Coronary artery (tissue), 2 donors: ENCODE data around the gene CFAP58.

Experiments
- DNase-seq: peaks from one replicate; pipeline ENCODE4 v3.0.0-alpha.2; 2017; ENCODE audit warnings: low spot score
- H3K27ac ChIP-seq, 2 donors: fragments of 200-600 bp; sonication (generic); one replicate each; pipeline ENCODE4 v1.5.1; 2016 to 2019
- H3K4me3 ChIP-seq: fragments of 200-600 bp; sonication (generic); 2 replicates; pipeline ENCODE4 v1.5.1; 2016; ENCODE audit warnings: mild to moderate bottlenecking, moderate library complexity
- CTCF ChIP-seq: fragments of 200-600 bp; sonication (generic); IDR thresholded peaks from one replicate; pipeline ENCODE4 v1.5.1; 2019; ENCODE audit warnings: antibody characterized with exemption

CFAP58 gene

GRCh38 chr10:104353325-104354048 is at the start of gene CFAP58:
Gene CFAP58, plus strand, starts transcription at chr10:104353833. Its CDS starts 65 bp downstream, at chr10:104353898.
- TF ChIP-seq CTCF = peak; percentile 70
- peak; percentile 96 for DNase-seq
- H3K4me3 ChIP-seq = peak within 1 kb of the TSS; percentile 67
- peak within 1 kb of the TSS in 1 of 2 donors; percentile 22 for H3K27ac ChIP-seq

GRCh38 chr10:104304356-104304745 is 49.3 kb upstream of the CFAP58 start:
- Histone ChIP-seq H3K4me3 (no peak overlapping the region), H3K27ac (peak overlapping the region; percentile 84 to 93)
- TF ChIP-seq CTCF = no peak
- DNase-seq = no peak

GRCh38 chr10:104304927-104305326 is 48.7 kb upstream of the CFAP58 start:
- TF ChIP-seq CTCF = no peak
- no peak overlapping the region for H3K4me3 ChIP-seq
- peak overlapping the region; percentile 84 to 93 for H3K27ac ChIP-seq
- DNase-seq = peak; percentile 77

GRCh38 chr10:104306897-104307296 is 46.7 kb upstream of the CFAP58 start:
- TF ChIP-seq CTCF = no peak
- no peak for DNase-seq
- Histone ChIP-seq H3K4me3 (no peak overlapping the region), H3K27ac (peak overlapping the region; percentile 52 to 84)

- no peak for TF ChIP-seq CTCF
- no peak for DNase-seq
- no peak overlapping the region for H3K4me3 ChIP-seq
- H3K27ac ChIP-seq = peak overlapping the region; percentile 52 to 84
Observed at GRCh38 chr10:104307576-104308438, 45.8 kb upstream of the CFAP58 start.

- no peak for TF ChIP-seq CTCF
Observed at GRCh38 chr10:104308439-104308903, 45.2 kb upstream of the CFAP58 start.

More at GRCh38 chr10:104308439-104308903, 45.2 kb upstream of the CFAP58 start:
- Histone ChIP-seq H3K27ac (peak overlapping the region; percentile 52 to 84), H3K4me3 (no peak overlapping the region)
- no peak for DNase-seq
